Activated CD8-positive, alpha-beta memory T cell treated with anti-CD3 and anti-CD28 coated beads, Interleukin-2, amount 50 U/mL, for 1 hour (primary cell): ENCODE measurements around the gene FXYD7.
"Not testable (repeated sequence)": the region's sequence is repeated elsewhere in the genome, so short reads cannot be mapped to it uniquely, and the experiment has no call there.

Experiments used
- DNase-seq: peaks from one replicate; pipeline ENCODE4 v3.0.0-alpha.2; 2020; ENCODE audit errors: extremely low read depth

The FXYD7 gene

GRCh38 chr19:35143231-35143715 is at the start of gene FXYD7:
Gene FXYD7 (plus strand): TSS chr19:35143255. CDS start chr19:35143334, 79 bp downstream.
- no peak for DNase-seq

GRCh38 chr19:35093430-35093829 is 49.6 kb upstream of the FXYD7 start:
- DNase-seq = no peak

GRCh38 chr19:35093941-35094647 is 49.0 kb upstream of the FXYD7 start:
- DNase-seq = no peak

GRCh38 chr19:35094656-35095055 is 48.4 kb upstream of the FXYD7 start:
- no peak for DNase-seq

- no peak for DNase-seq
Observed at GRCh38 chr19:35095667-35096368, 47.2 kb upstream of the FXYD7 start.

GRCh38 chr19:35098413-35099049 is 44.5 kb upstream of the FXYD7 start:
- DNase-seq = no peak

GRCh38 chr19:35099155-35099896 is 43.7 kb upstream of the FXYD7 start:
- no peak for DNase-seq

GRCh38 chr19:35099897-35100275 is 43.2 kb upstream of the FXYD7 start:
- DNase-seq = no peak

- no peak for DNase-seq
Observed at GRCh38 chr19:35100588-35101533, 42.2 kb upstream of the FXYD7 start.

- DNase-seq = not testable (repeated sequence)
Observed at GRCh38 chr19:35101949-35102348, 41.1 kb upstream of the FXYD7 start.

GRCh38 chr19:35103614-35104013 is 39.4 kb upstream of the FXYD7 start:
- not testable (repeated sequence) for DNase-seq

- DNase-seq = no peak
Observed at GRCh38 chr19:35104361-35104760, 38.7 kb upstream of the FXYD7 start.

- no peak for DNase-seq
Observed at GRCh38 chr19:35105047-35105410, 38.0 kb upstream of the FXYD7 start.

GRCh38 chr19:35105411-35106290 is 37.4 kb upstream of the FXYD7 start:
- no peak for DNase-seq

GRCh38 chr19:35106291-35106583 is 36.8 kb upstream of the FXYD7 start:
- no peak for DNase-seq

- no peak for DNase-seq
Observed at GRCh38 chr19:35106898-35107541, 36.0 kb upstream of the FXYD7 start.

GRCh38 chr19:35107545-35107944 is 35.5 kb upstream of the FXYD7 start:
- no peak for DNase-seq

GRCh38 chr19:35108730-35109129 is 34.3 kb upstream of the FXYD7 start:
- DNase-seq = no peak

GRCh38 chr19:35109395-35110112 is 33.5 kb upstream of the FXYD7 start:
- DNase-seq = no peak
